ENCODE data around the gene STRIP1. TPM values are rescaled to one million over a fixed set of nuclear protein-coding genes. Genes with fewer than 3 reads are reported as not detected.

STRIP1 gene
- total RNA-seq = 44.1 TPM

GRCh38 chr1:110034451-110035235, at the start of gene STRIP1:
Gene STRIP1, plus strand, starts transcription at chr1:110034624. Its CDS starts 14 bp downstream, at chr1:110034638.
- ATAC-seq = peak; percentile 98
- intact Hi-C loops (cut with DNase I) = no loop called here
- peak; percentile 97 for DNase-seq (ENCODE audit: low spot score)

GRCh38 chr1:109985247-109986053, 49.0 kb upstream of the STRIP1 start:
- no peak for ATAC-seq
- intact Hi-C loops (cut with DNase I) = loop anchor here (10.0 kb wide), 1 partner anchor 71 kb away; the partner anchor contains the start of gene CSF1
- DNase-seq (ENCODE audit: low spot score) = no peak

GRCh38 chr1:109986054-109986444, 48.4 kb upstream of the STRIP1 start:
- ATAC-seq (no peak), DNase-seq (ENCODE audit: low spot score) (no peak)
- intact Hi-C loops (cut with DNase I) = loop anchor here (10.0 kb wide), 1 partner anchor 71 kb away; the partner anchor contains the start of gene CSF1

GRCh38 chr1:109988349-109988914, 46.0 kb upstream of the STRIP1 start:
- ATAC-seq (no peak), DNase-seq (ENCODE audit: low spot score) (no peak)
- intact Hi-C loops (cut with DNase I) = loop anchor here (10.0 kb wide), 1 partner anchor 74 kb away; the partner anchor contains the start of gene CSF1

- intact Hi-C loops (cut with DNase I) = loop anchor here (10.0 kb wide), 1 partner anchor 75 kb away; the partner anchor contains the start of gene CSF1
- ATAC-seq (no peak), DNase-seq (ENCODE audit: low spot score) (no peak)
Observed at GRCh38 chr1:109989506-109990301, 44.7 kb upstream of the STRIP1 start.

GRCh38 chr1:109990302-109990653, 44.1 kb upstream of the STRIP1 start:
- intact Hi-C loops (cut with DNase I) = no loop called here
- DNase-seq (ENCODE audit: low spot score) = no peak
- no peak for ATAC-seq

- no peak for ATAC-seq
- intact Hi-C loops (cut with DNase I) = no loop called here
- no peak for DNase-seq (ENCODE audit: low spot score)
Observed at GRCh38 chr1:109991400-109991925, 43.0 kb upstream of the STRIP1 start.

GRCh38 chr1:109993885-109994284, 40.5 kb upstream of the STRIP1 start:
- DNase-seq (ENCODE audit: low spot score) (no peak), ATAC-seq (no peak)
- intact Hi-C loops (cut with DNase I) = no loop called here

- ATAC-seq = peak; percentile 26
- no peak for DNase-seq (ENCODE audit: low spot score)
- intact Hi-C loops (cut with DNase I) = no loop called here
Observed at GRCh38 chr1:109994654-109995053, 39.8 kb upstream of the STRIP1 start.

- intact Hi-C loops (cut with DNase I) = no loop called here
- ATAC-seq = no peak
- DNase-seq (ENCODE audit: low spot score) = no peak
Observed at GRCh38 chr1:109995536-109995935, 38.9 kb upstream of the STRIP1 start.

- ATAC-seq = no peak
- intact Hi-C loops (cut with DNase I) = no loop called here
- no peak for DNase-seq (ENCODE audit: low spot score)
Observed at GRCh38 chr1:109996476-109996875, 37.9 kb upstream of the STRIP1 start.

GRCh38 chr1:109997204-109997866, 37.1 kb upstream of the STRIP1 start:
- intact Hi-C loops (cut with DNase I) = no loop called here
- ATAC-seq = no peak

GRCh38 chr1:109997867-109998229, 36.6 kb upstream of the STRIP1 start:
- DNase-seq (ENCODE audit: low spot score) (no peak), ATAC-seq (no peak)
- intact Hi-C loops (cut with DNase I) = no loop called here

More at GRCh38 chr1:109997204-109997866, 37.1 kb upstream of the STRIP1 start:
- no peak for DNase-seq (ENCODE audit: low spot score)

- intact Hi-C loops (cut with DNase I) = no loop called here
- no peak for ATAC-seq
- no peak for DNase-seq (ENCODE audit: low spot score)
Observed at GRCh38 chr1:110002695-110003094, 31.7 kb upstream of the STRIP1 start.

- ATAC-seq = peak; percentile 92
- DNase-seq (ENCODE audit: low spot score) = no peak
Observed at GRCh38 chr1:110003747-110004428, 30.5 kb upstream of the STRIP1 start.

GRCh38 chr1:110004583-110004982, 29.8 kb upstream of the STRIP1 start:
- DNase-seq (ENCODE audit: low spot score) = no peak
- intact Hi-C loops (cut with DNase I) = no loop called here
- ATAC-seq = no peak

More at GRCh38 chr1:110003747-110004428, 30.5 kb upstream of the STRIP1 start:
- intact Hi-C loops (cut with DNase I) = no loop called here

- intact Hi-C loops (cut with DNase I) = loop anchor here (5.0 kb wide), 1 partner anchor 1721 kb away; no protein-coding TSS in a partner anchor
- ATAC-seq (no peak), DNase-seq (ENCODE audit: low spot score) (no peak)
Observed at GRCh38 chr1:110005971-110006370, 28.5 kb upstream of the STRIP1 start.
